ENCODE data around the gene ZNF382.

Gene ZNF382

DNA sequence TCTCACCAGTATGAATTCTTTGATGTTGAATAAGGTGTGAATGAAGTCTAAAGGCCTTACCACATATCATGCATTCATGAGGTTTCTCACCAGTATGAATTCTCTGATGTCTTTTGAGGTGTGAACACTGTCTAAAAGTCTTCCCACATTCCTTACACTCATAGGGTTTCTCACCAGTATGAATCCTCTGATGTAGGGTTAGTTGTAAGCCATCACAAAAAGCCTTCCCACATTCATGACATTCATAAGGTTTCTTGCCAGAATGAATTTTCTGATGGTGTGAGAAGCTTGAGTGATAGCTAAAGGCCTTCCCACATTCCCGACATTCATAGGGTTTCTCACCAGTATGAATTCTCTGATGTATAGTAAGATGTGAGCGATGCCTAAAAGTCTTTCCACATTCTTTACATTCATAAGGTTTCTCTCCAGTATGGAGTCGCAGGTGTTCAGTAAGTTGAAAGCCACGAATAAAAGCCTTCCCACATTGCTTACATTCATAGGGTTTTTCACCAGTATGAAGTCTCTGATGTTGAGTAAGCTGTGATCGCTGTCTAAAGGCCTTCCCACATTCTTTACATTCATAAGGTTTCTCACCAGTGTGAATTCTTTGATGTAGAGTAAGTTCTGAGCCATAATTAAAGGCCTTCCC, 33.9 kb downstream of the ZNF382 start:
- no peak for TF ChIP-seq TAF1 (IDR thresholded peaks at IDR 0.05; ENCODE audit: low read depth)
- TF ChIP-seq EP300 (IDR thresholded peaks at IDR 0.05; ENCODE audit: borderline replicate concordance) = no peak
- 0 out of 2 replicates have a peak, but pooled peaks have one; percentile 22 for TF ChIP-seq TCF12 (IDR thresholded peaks at IDR 0.05; ENCODE audit: low read depth)

DNA sequence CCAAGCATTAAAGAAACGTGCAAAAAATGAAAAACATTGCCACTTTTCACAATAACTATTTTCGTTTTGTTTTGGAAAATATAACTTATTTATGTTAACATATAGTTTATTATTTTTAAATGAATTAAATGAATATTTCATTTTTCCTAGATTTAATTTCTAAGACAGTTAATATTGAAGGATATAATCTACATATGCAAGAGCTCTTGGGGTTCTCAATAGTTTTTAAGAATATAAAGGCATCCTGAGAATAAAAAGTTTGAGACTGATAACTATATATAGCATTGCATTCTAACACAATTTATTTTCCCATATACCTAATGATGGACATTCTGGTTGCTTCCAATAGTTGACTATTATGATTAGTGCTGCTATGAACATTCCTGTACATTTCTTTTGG, 41.6 kb downstream of the ZNF382 start:
- TF ChIP-seq, protein P1, sequence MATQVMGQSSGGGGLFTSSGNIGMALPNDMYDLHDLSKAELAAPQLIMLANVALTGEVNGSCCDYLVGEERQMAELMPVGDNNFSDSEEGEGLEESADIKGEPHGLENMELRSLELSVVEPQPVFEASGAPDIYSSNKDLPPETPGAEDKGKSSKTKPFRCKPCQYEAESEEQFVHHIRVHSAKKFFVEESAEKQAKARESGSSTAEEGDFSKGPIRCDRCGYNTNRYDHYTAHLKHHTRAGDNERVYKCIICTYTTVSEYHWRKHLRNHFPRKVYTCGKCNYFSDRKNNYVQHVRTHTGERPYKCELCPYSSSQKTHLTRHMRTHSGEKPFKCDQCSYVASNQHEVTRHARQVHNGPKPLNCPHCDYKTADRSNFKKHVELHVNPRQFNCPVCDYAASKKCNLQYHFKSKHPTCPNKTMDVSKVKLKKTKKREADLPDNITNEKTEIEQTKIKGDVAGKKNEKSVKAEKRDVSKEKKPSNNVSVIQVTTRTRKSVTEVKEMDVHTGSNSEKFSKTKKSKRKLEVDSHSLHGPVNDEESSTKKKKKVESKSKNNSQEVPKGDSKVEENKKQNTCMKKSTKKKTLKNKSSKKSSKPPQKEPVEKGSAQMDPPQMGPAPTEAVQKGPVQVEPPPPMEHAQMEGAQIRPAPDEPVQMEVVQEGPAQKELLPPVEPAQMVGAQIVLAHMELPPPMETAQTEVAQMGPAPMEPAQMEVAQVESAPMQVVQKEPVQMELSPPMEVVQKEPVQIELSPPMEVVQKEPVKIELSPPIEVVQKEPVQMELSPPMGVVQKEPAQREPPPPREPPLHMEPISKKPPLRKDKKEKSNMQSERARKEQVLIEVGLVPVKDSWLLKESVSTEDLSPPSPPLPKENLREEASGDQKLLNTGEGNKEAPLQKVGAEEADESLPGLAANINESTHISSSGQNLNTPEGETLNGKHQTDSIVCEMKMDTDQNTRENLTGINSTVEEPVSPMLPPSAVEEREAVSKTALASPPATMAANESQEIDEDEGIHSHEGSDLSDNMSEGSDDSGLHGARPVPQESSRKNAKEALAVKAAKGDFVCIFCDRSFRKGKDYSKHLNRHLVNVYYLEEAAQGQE (IDR thresholded peaks at IDR 0.05; ENCODE audit: low read depth) = no peak
- no peak for TF ChIP-seq NFIC (IDR thresholded peaks at IDR 0.05)
- no peak for TF ChIP-seq EP300 (IDR thresholded peaks at IDR 0.05; ENCODE audit: borderline replicate concordance)
- no peak for TF ChIP-seq TEAD4 (IDR thresholded peaks at IDR 0.05)
- no peak for TF ChIP-seq EGR1 (IDR thresholded peaks at IDR 0.05)
- no peak for TF ChIP-seq CEBPB (IDR thresholded peaks at IDR 0.05)
- TF ChIP-seq, protein P2, sequence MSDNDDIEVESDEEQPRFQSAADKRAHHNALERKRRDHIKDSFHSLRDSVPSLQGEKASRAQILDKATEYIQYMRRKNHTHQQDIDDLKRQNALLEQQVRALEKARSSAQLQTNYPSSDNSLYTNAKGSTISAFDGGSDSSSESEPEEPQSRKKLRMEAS (IDR thresholded peaks at IDR 0.05) = no peak
- TF ChIP-seq TAF1 (IDR thresholded peaks at IDR 0.05; ENCODE audit: low read depth) = no peak

DNA sequence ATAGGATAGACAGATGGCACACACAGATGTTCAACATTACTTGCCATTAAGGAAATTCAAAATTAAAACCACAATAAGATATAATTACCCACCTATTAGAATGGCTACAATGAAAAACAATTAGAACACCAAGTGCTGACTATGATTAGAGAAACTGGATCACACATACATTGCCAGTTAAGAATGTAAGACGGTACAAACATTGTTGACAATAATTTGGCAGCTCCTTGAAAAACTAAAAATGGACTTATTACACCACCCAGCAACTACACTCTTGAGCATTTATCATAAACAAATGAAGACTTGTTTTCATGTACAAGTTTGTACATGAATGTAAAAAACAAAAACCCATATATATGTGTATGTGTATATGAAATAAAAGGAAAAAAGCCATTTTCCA, 47.8 kb downstream of the ZNF382 start:
- TF ChIP-seq, protein P3, sequence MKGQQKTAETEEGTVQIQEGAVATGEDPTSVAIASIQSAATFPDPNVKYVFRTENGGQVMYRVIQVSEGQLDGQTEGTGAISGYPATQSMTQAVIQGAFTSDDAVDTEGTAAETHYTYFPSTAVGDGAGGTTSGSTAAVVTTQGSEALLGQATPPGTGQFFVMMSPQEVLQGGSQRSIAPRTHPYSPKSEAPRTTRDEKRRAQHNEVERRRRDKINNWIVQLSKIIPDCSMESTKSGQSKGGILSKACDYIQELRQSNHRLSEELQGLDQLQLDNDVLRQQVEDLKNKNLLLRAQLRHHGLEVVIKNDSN (IDR thresholded peaks at IDR 0.05) = no peak
- TF ChIP-seq FOXM1 (IDR thresholded peaks at IDR 0.05; ENCODE audit: borderline replicate concordance, low read depth) = no peak
- no peak for TF ChIP-seq CREB1 (IDR thresholded peaks at IDR 0.05; ENCODE audit: low read depth)
- TF ChIP-seq YY1 (IDR thresholded peaks at IDR 0.05; ENCODE audit: low read depth) = no peak
- TF ChIP-seq, protein P1 (IDR thresholded peaks at IDR 0.05; ENCODE audit: low read depth) = no peak
- no peak for TF ChIP-seq ZBTB7A (IDR thresholded peaks at IDR 0.05; ENCODE audit: low read depth)
- no peak for TF ChIP-seq CEBPB (IDR thresholded peaks at IDR 0.05)
- TF ChIP-seq RAD21 (IDR thresholded peaks at IDR 0.05; ENCODE audit: low read depth) = no peak
- no peak for TF ChIP-seq EP300 (IDR thresholded peaks at IDR 0.05; ENCODE audit: borderline replicate concordance)
- no peak for TF ChIP-seq NFIC (IDR thresholded peaks at IDR 0.05)
- no peak for TF ChIP-seq EGR1 (IDR thresholded peaks at IDR 0.05)
- TF ChIP-seq TCF12 (IDR thresholded peaks at IDR 0.05; ENCODE audit: low read depth) = no peak
- no peak for TF ChIP-seq TAF1 (IDR thresholded peaks at IDR 0.05; ENCODE audit: low read depth)
- TF ChIP-seq, protein P2 (IDR thresholded peaks at IDR 0.05) = no peak
- TF ChIP-seq TEAD4 (IDR thresholded peaks at IDR 0.05) = no peak

DNA sequence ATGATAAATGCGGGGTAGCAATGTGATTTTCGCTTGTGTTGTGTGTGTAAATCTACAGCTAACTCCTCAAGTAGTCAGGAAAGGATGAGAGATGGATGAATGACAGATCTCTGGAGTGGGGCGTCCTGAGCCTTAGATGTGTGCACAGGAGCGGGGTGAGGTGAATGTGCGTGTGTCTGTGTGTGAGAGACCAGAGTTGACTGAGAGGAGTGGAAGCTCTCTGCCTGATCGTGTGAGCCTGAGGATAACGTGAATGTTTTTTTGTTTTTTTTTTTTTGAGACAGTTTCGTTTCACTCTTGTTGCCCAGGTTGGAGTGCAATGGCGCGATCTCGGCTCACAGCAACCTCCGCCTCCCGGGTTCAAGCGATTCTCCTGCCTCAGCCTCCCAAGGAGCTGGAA, 60.7 kb downstream of the ZNF382 start:
- TF ChIP-seq TAF1 (IDR thresholded peaks at IDR 0.05; ENCODE audit: low read depth) = no peak
- TF ChIP-seq EGR1 (IDR thresholded peaks at IDR 0.05) = no peak
- TF ChIP-seq, protein P2 (IDR thresholded peaks at IDR 0.05) = no peak
- TF ChIP-seq YY1 (IDR thresholded peaks at IDR 0.05; ENCODE audit: low read depth) = no peak
- TF ChIP-seq CEBPB (IDR thresholded peaks at IDR 0.05) = no peak
- TF ChIP-seq FOXM1 (IDR thresholded peaks at IDR 0.05; ENCODE audit: borderline replicate concordance, low read depth) = no peak
- TF ChIP-seq CREB1 (IDR thresholded peaks at IDR 0.05; ENCODE audit: low read depth) = no peak
- TF ChIP-seq TCF12 (IDR thresholded peaks at IDR 0.05; ENCODE audit: low read depth) = no peak
- TF ChIP-seq TEAD4 (IDR thresholded peaks at IDR 0.05) = no peak

DNA sequence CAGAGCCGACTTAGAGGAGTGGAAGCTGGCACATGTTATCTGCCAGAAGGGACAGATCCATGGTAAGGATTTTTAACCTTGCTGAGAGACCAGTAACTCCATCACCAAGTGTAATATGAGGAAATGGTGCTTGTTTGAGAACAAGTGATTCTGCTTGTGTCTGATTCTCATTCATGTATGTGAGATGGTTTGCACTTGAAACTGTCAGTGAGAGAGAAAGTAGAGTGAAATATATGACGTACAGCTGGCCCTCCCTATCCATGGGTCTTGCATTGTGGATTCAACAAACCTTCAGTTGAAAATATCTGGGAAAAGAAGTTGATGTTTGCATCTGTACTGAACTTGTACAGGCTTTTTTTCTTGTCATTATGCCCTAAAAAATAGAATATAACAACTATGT, 63.5 kb downstream of the ZNF382 start:
- no peak for TF ChIP-seq TAF1 (IDR thresholded peaks at IDR 0.05; ENCODE audit: low read depth)
- no peak for TF ChIP-seq CEBPB (IDR thresholded peaks at IDR 0.05)
- TF ChIP-seq NFIC (IDR thresholded peaks at IDR 0.05) = no peak
- TF ChIP-seq EGR1 (IDR thresholded peaks at IDR 0.05) = no peak
- TF ChIP-seq, protein P2 (IDR thresholded peaks at IDR 0.05) = no peak
- TF ChIP-seq FOXM1 (IDR thresholded peaks at IDR 0.05; ENCODE audit: borderline replicate concordance, low read depth) = no peak
- TF ChIP-seq CREB1 (IDR thresholded peaks at IDR 0.05; ENCODE audit: low read depth) = no peak
- TF ChIP-seq YY1 (IDR thresholded peaks at IDR 0.05; ENCODE audit: low read depth) = no peak
- no peak for TF ChIP-seq TCF12 (IDR thresholded peaks at IDR 0.05; ENCODE audit: low read depth)
- TF ChIP-seq, protein P3 (IDR thresholded peaks at IDR 0.05) = no peak

DNA sequence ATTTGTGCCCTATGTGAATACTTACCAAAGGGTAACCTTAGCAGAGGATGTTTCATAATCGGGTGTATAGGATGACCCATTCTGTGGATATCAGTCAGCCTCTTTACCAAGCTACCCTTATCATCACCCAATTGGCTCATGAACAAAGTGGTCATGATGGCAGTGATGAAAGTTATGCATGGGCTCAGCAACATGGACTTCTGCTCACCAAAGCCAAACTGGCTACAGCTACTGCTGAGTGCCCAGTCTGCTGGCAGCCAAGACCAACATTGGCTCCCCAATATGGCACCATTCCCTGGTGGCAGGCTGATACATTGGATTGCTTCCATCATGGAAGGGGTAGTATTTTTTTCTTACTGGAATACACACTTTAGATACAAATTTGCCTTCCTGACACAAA, 67.3 kb downstream of the ZNF382 start:
- no peak for TF ChIP-seq CREB1 (IDR thresholded peaks at IDR 0.05; ENCODE audit: low read depth)
- TF ChIP-seq ZBTB7A (IDR thresholded peaks at IDR 0.05; ENCODE audit: low read depth) = no peak
- no peak for TF ChIP-seq NFIC (IDR thresholded peaks at IDR 0.05)
- TF ChIP-seq, protein P1 (IDR thresholded peaks at IDR 0.05; ENCODE audit: low read depth) = no peak
- no peak for TF ChIP-seq EGR1 (IDR thresholded peaks at IDR 0.05)
- TF ChIP-seq TAF1 (IDR thresholded peaks at IDR 0.05; ENCODE audit: low read depth) = no peak
- no peak for TF ChIP-seq TEAD4 (IDR thresholded peaks at IDR 0.05)
- no peak for TF ChIP-seq CEBPB (IDR thresholded peaks at IDR 0.05)
- no peak for TF ChIP-seq YY1 (IDR thresholded peaks at IDR 0.05; ENCODE audit: low read depth)
- TF ChIP-seq, protein P3 (IDR thresholded peaks at IDR 0.05) = no peak
- no peak for TF ChIP-seq TCF12 (IDR thresholded peaks at IDR 0.05; ENCODE audit: low read depth)
- TF ChIP-seq, protein P2 (IDR thresholded peaks at IDR 0.05) = no peak
- no peak for TF ChIP-seq FOXM1 (IDR thresholded peaks at IDR 0.05; ENCODE audit: borderline replicate concordance, low read depth)
- no peak for TF ChIP-seq RAD21 (IDR thresholded peaks at IDR 0.05; ENCODE audit: low read depth)
- TF ChIP-seq EP300 (IDR thresholded peaks at IDR 0.05; ENCODE audit: borderline replicate concordance) = no peak
